NB4 (cell line): ENCODE results near the gene GABRB1.

Experiments used
- DNase-seq: peaks from one replicate; pipeline ENCODE4 v3.0.0; 2010; ENCODE audit warnings: low read depth
- H3K4me3 ChIP-seq: one replicate; pipeline ENCODE4 v1.5.1; 2011; ENCODE audit warnings: mild to moderate bottlenecking, low read depth, low read length, moderate library complexity
- MYC ChIP-seq: IDR thresholded peaks from 2 replicates; pipeline ENCODE4 v1.6.1; 2011; ENCODE audit warnings: low read depth, low read length
- POLR2A ChIP-seq: IDR thresholded peaks from 2 replicates; pipeline ENCODE4 v1.6.1; 2011; ENCODE audit warnings: mild to moderate bottlenecking; ENCODE audit not compliant: insufficient read length; ENCODE audit errors: extremely low read depth
- TF ChIP-seq, protein P1 (sequence below): IDR thresholded peaks from one replicate; pipeline ENCODE4 v1.5.1; 2012; ENCODE audit warnings: low read depth, low read length
- TF ChIP-seq, protein P2 (sequence below): IDR thresholded peaks from 2 replicates; pipeline ENCODE4 v1.6.1; 2011; ENCODE audit warnings: low read depth, low read length

The GABRB1 gene

DNA sequence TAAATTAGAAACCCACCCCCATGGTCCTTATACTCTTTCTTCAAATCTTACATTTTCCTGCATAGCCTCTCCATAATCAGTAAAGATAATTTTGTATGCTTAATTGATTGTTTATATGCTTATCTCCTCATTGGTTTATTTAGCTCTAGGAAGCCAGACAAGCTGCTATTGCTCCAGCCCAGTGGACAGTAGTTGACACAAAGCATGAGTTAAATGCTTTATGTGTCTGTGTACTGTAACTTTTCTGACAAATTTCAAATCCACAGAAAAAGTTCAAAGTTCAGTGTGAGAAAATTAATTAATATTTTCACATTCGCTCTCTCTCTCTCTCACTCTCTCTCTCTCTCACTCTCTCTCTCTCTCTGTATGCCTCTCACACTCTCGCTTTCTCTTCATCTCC lies 181.7 kb downstream of the GABRB1 start:
- H3K4me3 ChIP-seq = no peak overlapping the region
- TF ChIP-seq, protein P1, sequence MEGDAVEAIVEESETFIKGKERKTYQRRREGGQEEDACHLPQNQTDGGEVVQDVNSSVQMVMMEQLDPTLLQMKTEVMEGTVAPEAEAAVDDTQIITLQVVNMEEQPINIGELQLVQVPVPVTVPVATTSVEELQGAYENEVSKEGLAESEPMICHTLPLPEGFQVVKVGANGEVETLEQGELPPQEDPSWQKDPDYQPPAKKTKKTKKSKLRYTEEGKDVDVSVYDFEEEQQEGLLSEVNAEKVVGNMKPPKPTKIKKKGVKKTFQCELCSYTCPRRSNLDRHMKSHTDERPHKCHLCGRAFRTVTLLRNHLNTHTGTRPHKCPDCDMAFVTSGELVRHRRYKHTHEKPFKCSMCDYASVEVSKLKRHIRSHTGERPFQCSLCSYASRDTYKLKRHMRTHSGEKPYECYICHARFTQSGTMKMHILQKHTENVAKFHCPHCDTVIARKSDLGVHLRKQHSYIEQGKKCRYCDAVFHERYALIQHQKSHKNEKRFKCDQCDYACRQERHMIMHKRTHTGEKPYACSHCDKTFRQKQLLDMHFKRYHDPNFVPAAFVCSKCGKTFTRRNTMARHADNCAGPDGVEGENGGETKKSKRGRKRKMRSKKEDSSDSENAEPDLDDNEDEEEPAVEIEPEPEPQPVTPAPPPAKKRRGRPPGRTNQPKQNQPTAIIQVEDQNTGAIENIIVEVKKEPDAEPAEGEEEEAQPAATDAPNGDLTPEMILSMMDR = no peak
- TF ChIP-seq MYC (no peak), POLR2A (no peak)
- TF ChIP-seq, protein P2, sequence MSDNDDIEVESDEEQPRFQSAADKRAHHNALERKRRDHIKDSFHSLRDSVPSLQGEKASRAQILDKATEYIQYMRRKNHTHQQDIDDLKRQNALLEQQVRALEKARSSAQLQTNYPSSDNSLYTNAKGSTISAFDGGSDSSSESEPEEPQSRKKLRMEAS = no peak
- no peak for DNase-seq

- no peak for DNase-seq
- H3K4me3 ChIP-seq = no peak overlapping the region
- TF ChIP-seq POLR2A (no peak), MYC (no peak)
- TF ChIP-seq, protein P1 = no peak
- TF ChIP-seq, protein P2 = no peak
These were observed 182.2 kb downstream of the GABRB1 start for GRCh38 chr4:47213539-47213938.

DNA sequence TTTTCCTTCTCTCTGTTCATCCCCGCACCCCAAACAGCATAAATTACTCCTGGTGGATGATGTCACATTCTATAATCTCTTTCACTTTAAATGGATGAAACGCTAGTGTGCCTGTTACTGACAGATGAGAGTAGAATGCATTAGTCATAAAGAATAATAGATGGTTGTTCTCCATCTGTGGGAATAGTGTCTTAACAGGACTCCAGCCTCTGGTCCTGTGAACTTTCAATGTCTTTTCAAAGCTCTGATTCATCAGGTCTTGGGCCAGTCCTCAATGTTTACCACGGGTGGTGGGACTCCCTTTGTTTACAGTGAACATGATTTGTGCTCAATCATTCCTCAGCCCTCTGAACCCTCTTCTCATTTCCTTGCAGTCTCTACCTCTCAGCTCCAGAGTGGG lies 182.6 kb downstream of the GABRB1 start:
- DNase-seq = no peak
- TF ChIP-seq, protein P1 = no peak
- no peak for TF ChIP-seq POLR2A
- TF ChIP-seq MYC = no peak
- TF ChIP-seq, protein P2 = no peak
- no peak overlapping the region for H3K4me3 ChIP-seq

DNA sequence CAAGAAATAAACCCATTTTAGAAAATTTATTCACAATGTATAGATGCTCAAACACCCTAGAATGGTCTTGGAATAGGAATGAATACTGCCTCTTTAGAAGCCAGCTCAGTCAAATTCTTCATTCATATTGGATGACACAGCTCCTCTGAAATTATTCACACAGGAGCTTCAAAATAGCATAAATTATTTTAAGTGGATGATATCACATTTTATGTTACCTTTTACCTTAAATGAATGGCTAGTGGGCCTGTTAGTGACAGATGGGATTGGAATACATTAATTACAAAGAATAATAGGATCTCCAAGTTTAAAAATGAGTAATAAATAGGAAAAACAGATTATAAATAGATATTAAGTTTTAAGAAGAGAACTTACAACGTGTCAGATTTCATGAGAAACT lies 184.4 kb downstream of the GABRB1 start:
- TF ChIP-seq POLR2A = no peak
- no peak for TF ChIP-seq MYC
- TF ChIP-seq, protein P1 = no peak
- TF ChIP-seq, protein P2 = no peak
- no peak overlapping the region for H3K4me3 ChIP-seq
- DNase-seq = no peak

- no peak for TF ChIP-seq POLR2A
- TF ChIP-seq, protein P2 = no peak
- TF ChIP-seq, protein P1 = no peak
- no peak for TF ChIP-seq MYC
- no peak for DNase-seq
- H3K4me3 ChIP-seq = no peak overlapping the region
These were observed 185.9 kb downstream of the GABRB1 start for GRCh38 chr4:47217291-47217690.

- TF ChIP-seq POLR2A = no peak
- no peak for DNase-seq
- no peak overlapping the region for H3K4me3 ChIP-seq
These were observed 186.5 kb downstream of the GABRB1 start for GRCh38 chr4:47217884-47218283.
